NT2/D1 (cell line): ENCODE results near the gene TRAPPC6A.

Experiments
- SUZ12 ChIP-seq: IDR thresholded peaks from 2 replicates; pipeline ENCODE4 v1.6.1; 2011; ENCODE audit not compliant: insufficient read length, insufficient read depth; ENCODE audit errors: extremely low read depth
- YY1 ChIP-seq: IDR thresholded peaks from 2 replicates; pipeline ENCODE4 v1.6.1; 2011; ENCODE audit not compliant: insufficient read length, insufficient read depth
- ZNF274 ChIP-seq: IDR thresholded peaks from 2 replicates; pipeline ENCODE4 v1.6.1; 2011; ENCODE audit warnings: mild to moderate bottlenecking, low read depth, low read length

- TF ChIP-seq YY1: no peak
- no peak for TF ChIP-seq SUZ12
- no peak for TF ChIP-seq ZNF274
Observed at GRCh38 chr19:45179892-45180370, 1.9 kb upstream of the TRAPPC6A start.
